ENCODE results near the gene TRANK1.

TRANK1 gene

GRCh38 chr3:36918050-36918449, 26.8 kb downstream of the TRANK1 start:
- no peak for DNase-seq (ENCODE audit: low read depth in 1 of 2, low spot score in 1 of 2)
- TF ChIP-seq SPI1 (IDR thresholded peaks at IDR 0.05; ENCODE audit: borderline replicate concordance, low read depth) = no peak
- TF ChIP-seq GABPA (IDR thresholded peaks at IDR 0.05; ENCODE audit: low read depth) = no peak
- no peak for TF ChIP-seq REST (IDR thresholded peaks at IDR 0.05; ENCODE audit: insufficient replicate concordance, low read depth)
- TF ChIP-seq CTCF (IDR thresholded peaks at IDR 0.05; ENCODE audit: insufficient read depth, low read length) = no peak
- TF ChIP-seq POLR2AphosphoS5 (IDR thresholded peaks at IDR 0.05; ENCODE audit: low read depth) = no peak
- Histone ChIP-seq H3K27me3 (ENCODE audit: insufficient read depth, poor library complexity, severe bottlenecking) (no peaks in the 10 kb centered on the region), H3K4me3 (replicated peaks; ENCODE audit: insufficient read depth, low read length) (no peak overlapping the region), H3K27ac (replicated peaks) (no peak overlapping the region)

- DNase-seq (ENCODE audit: low read depth in 1 of 2, low spot score in 1 of 2) = peak; percentile 50 to 86
- TF ChIP-seq GABPA (IDR thresholded peaks at IDR 0.05; ENCODE audit: low read depth) = no peak
- peak; percentile 54; the same call in 1 of the 2 replicates for TF ChIP-seq POLR2AphosphoS5 (IDR thresholded peaks at IDR 0.05; ENCODE audit: low read depth)
- no peak for TF ChIP-seq SPI1 (IDR thresholded peaks at IDR 0.05; ENCODE audit: borderline replicate concordance, low read depth)
- TF ChIP-seq CTCF (IDR thresholded peaks at IDR 0.05; ENCODE audit: insufficient read depth, low read length) = no peak
- peak overlapping the region; percentile 39 for H3K27ac ChIP-seq (replicated peaks)
- H3K4me3 ChIP-seq (replicated peaks; ENCODE audit: insufficient read depth, low read length) = no peak overlapping the region
- H3K27me3 ChIP-seq (ENCODE audit: insufficient read depth, poor library complexity, severe bottlenecking) = no peaks in the 10 kb centered on the region
Observed at GRCh38 chr3:36911990-36912804, 32.7 kb downstream of the TRANK1 start.

- no peak overlapping the region for H3K4me3 ChIP-seq (replicated peaks; ENCODE audit: insufficient read depth, low read length)
- no peak overlapping the region for H3K27ac ChIP-seq (replicated peaks)
- no peaks in the 10 kb centered on the region for H3K27me3 ChIP-seq (ENCODE audit: insufficient read depth, poor library complexity, severe bottlenecking)
- no peak for DNase-seq (ENCODE audit: low read depth in 1 of 2, low spot score in 1 of 2)
- no peak for TF ChIP-seq SPI1 (IDR thresholded peaks at IDR 0.05; ENCODE audit: borderline replicate concordance, low read depth)
- TF ChIP-seq POLR2AphosphoS5 (IDR thresholded peaks at IDR 0.05; ENCODE audit: low read depth) = no peak
- TF ChIP-seq CTCF (IDR thresholded peaks at IDR 0.05; ENCODE audit: insufficient read depth, low read length) = no peak
- no peak for TF ChIP-seq REST (IDR thresholded peaks at IDR 0.05; ENCODE audit: insufficient replicate concordance, low read depth)
- no peak for TF ChIP-seq GABPA (IDR thresholded peaks at IDR 0.05; ENCODE audit: low read depth)
Observed at GRCh38 chr3:36909666-36910065, 35.2 kb downstream of the TRANK1 start.
